NCI-H526 (cell line): Measurements from ENCODE around the gene NOL4L.

ENCODE experiments used
- DNase-seq, 2 experiments: peaks; one replicate each; lab custom pipeline; 2025; lab: John Stamatoyannopoulos, UW

Gene NOL4L, protein sequence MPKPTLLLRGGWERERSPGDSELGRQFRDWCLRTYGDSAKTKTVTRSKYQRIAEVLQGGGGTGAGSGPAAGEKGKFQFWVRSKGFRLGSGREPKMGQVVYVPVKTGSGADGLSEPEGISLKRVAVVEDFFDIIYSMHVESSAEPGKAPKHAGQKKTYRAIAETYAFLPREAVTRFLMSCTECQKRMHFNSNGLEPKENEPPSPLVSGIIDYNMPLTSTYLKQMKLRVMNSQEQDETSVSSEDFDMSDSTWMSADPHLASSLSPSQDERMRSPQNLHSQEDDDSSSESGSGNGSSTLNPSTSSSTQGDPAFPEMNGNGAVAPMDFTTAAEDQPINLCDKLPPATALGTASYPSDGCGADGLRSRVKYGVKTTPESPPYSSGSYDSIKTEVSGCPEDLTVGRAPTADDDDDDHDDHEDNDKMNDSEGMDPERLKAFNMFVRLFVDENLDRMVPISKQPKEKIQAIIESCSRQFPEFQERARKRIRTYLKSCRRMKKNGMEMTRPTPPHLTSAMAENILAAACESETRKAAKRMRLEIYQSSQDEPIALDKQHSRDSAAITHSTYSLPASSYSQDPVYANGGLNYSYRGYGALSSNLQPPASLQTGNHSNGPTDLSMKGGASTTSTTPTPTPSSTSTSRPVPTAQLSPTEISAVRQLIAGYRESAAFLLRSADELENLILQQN

DNA sequence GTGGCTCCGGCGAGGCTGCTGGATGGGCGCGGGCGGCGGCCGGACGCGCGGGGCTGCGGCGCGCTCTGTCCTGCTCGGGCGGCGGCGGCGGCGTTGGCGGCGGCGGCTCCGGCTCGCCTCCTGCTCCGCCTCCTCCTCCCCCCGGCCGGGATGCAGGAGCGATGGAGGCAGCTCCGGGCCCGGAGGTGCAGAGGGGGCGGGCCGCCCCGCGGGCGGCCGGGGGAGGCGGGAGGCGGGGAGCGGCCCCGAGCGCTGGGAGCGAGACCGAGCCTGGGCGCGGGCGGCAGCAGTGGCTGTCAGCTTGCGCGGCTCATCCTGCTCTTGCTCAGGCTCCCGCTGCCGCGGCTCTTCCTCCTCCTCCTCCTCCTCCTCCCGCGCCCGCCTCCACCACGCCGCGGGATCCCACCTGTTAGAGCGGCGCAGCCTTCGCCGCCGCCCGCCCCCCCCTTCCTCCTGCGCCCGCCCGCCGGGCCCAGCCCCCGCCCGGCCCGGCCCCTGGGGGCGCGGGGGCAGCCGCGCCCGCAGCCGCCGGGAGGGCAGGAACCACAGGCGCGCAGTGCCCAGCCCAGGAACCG lies at the start of gene NOL4L:
NOL4L (minus strand) TSS at position 323 of the 575 bp plus-strand sequence. CDS start 443 bp downstream, outside the sequence.
- peak in 1 of 2 experiments; percentile 77 for DNase-seq

DNA sequence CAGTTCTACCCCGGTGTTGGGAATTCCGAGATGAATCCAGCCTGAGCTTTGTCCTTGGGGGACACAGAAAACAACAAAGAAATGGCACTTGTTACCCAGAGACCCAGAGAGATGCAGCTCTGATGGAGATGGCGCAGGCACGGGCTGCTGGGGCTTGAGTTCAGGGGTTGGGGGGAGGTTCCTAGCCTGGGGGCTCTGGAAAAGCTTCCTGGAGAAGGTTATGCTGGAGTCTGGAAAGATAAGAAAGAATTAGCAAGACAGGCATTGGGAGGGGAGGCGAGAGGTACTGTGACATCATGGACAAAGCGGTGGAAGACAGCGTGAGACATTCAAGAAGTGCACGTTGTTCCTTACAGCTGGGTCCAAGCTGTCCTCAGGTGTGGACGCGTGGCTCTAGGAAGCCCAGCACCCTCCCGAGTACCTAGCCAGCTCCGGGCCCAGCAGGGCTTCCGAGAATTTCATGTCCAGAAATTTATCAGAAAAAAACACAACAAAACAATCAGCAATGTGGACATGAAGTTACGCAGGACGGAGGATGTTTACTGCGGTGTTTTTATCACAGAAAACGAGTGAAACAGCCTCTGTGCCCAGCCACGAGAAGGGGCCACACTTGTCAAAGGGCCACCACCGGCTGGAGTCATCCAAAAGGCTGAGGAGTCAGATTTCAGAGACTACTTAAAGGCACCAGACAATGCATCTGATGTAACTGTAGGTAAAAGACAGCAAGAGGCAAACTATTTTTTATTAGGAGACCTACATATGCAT lies 49.1 kb upstream of the NOL4L start:
- no peak for DNase-seq

DNA sequence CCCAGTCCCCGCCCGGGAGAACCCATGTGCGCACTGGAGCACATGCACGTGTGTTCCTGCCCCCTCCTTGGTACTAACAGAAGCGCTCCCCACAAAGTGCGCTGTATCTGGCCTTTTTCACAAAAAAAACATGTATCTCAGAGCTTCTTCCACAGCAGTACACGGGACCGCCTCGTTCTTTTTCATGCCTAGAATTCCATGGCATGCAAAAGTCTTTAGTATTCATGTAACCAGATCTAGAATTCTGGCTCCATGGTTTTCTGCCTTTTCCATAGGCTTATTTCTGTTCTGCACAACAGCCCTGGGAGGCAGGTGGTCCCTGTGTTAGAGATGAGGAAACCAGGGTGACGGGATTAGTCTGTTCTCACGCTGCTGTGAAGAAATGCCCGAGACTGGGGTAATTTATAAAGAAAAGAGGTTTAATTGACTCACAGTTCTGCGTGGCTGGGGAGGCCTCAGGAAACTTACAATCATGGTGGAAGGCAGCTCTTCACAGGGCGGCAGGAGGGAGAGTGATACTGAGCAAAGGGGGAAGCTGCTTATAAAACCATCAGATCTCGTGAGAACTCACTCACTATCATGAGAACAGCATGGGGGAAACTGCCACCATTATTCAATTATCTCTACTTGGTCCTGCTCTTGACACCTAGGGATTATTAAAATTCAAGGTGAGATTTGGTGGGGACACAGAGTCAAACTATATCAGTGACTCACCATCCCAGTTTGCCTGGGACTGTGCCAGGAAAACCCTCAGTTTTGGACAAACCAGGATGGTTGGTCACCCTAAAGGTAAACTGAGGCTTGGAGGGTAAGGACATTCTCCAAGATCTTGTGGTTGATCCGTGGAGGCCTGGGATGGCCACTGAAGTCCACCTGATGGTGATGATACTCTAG lies 47.6 kb upstream of the NOL4L start:
- no peak for DNase-seq

DNA sequence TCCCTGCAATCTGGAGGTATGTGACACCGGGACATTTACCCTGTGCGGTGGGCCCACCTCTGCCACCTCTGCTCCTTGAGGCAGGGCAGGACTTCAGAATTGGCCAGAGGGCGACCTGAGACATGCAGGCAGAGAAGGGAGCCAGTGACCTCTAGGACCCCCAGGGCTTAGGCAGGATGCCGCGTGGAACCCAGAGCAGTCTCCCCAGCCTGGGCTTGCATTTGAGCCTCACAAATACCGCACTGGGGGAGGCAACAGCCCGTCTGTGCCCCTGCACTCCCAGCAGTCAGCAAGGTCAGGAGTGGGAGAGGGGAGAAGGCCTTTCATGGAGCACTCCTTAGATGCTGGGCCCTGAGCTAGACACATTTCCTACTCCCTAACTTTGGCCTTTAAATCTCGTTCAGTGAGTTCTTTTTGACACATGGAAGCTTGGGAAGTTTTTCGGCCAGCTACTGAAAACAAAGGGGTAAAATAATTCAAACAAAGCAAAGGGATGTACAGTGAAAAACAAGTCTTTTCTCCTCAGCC lies 46.9 kb upstream of the NOL4L start:
- DNase-seq: no peak

DNA sequence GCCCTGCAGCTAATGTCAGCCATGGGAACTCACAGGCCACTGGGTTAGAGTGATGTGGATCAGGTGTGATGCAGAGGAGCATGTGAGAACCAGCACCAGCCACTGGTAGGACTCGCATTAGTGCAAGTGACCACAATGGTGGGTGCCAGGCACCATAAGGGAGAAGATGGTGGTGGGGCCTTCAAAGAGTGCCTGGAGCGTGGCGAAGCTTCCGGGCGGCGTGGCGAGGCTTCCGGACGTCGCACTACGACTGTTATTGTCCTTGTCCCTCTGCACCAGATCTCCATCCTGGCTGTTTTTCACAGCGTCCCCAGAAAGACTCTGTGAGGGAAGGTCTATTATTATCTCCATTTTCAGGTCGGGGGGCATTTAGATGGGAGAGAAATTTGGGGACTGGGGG lies 44.7 kb upstream of the NOL4L start:
- DNase-seq: no peak

DNA sequence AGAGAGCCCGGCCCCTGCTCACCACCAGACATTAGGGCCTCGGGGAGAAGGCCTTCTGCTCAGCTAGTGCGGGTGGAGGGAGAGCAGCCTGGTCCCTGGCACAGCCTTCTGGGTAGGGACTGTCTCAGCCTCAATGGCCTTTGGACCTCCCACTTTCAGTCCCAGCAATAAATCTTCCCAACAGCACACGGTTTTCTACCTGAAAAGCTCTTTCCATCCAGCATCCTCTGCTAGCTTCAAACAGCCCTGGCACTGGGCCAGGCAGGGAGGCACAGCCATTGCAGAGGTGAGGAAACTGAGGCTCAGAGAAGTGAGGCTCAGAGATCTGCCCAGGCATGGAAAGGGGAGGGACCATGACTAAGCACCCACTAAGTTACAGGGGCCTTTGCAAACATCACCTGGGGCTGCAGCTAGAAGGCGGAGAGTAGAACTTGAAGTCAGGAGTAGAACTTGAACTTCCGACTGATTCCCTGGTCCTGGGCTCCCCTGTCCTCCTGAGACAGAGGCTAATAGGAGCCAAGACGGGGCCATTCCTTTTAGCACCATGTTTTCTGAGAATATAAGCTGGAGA lies 43.9 kb upstream of the NOL4L start:
- peak in 1 of 2 experiments; percentile 25 for DNase-seq

DNA sequence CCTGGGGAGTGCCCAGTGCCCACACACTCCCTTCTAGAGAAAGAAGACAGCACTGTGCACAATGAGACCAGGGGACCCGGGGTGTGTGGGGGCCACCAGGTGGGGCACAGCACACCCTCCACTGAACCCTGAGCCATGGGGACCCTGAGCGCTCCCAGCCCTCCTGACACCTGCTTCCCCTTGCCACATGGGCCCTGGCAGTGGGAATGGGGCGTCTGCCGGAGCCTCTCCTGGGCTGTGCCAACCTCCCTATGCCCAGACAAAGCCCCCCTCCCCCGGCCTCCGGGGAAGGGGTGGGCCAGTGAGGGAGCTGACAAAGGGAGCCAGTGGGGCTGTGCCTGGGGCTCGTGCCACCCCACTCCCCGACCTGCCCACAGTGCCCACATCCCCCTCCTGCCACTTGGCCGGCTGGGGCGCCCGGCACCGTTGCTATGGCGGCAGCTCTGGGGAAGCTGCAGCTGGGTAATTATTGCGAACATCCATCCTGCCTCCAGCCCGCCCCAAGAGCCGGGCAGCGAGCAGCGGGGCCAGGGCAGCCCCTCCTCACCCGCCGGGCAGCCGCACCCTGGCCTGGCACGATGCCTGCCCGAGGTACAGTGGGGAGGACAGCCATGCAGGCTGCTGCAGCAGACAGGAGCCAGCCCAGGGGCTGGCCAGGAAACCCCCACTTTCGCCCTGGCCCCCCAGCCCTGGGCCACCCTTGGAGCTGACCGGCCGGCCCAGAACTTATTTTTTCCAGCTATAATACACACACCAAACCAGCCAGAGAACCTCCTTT lies 41.9 kb upstream of the NOL4L start:
- DNase-seq: peak; percentile 51 to 82

DNA sequence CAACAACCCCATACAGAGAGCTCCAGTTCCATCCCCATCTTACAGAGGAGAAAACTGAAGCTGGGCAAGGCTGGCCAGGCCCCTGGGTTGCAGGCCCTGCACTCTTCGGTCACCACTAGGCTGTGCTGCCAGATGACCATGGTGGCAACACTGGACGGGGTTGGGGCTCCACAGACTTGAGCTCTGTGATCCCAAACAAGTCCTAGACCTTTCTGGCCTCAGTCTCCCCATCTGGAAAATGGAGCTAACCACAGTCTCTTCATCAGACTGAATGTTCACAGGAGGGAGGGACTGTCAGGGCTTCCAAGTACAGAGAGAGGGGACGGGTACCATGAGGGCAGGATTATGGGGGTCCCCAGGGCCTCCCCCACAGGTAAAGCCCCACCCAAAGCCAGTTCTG lies 41.3 kb upstream of the NOL4L start:
- DNase-seq: no peak

DNA sequence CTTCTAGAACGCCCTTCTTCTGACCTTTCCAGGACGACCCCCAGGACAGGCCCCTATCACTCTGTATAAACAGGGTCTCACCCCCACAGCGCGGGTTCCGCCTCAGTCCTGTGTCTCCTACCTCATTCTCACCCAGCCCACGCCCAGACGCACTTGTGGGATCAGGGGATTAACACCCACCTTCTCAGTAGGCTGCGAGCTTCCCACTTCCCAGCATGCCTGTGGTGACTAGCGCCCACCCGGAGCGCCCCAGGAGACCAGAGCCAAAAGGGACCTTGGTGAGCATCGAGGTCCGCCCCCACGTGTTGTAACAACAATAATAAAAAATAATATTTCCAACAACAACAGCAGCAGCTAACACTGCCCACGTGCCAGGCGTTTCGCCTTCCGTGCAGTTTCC lies 40.9 kb upstream of the NOL4L start:
- no peak for DNase-seq

DNA sequence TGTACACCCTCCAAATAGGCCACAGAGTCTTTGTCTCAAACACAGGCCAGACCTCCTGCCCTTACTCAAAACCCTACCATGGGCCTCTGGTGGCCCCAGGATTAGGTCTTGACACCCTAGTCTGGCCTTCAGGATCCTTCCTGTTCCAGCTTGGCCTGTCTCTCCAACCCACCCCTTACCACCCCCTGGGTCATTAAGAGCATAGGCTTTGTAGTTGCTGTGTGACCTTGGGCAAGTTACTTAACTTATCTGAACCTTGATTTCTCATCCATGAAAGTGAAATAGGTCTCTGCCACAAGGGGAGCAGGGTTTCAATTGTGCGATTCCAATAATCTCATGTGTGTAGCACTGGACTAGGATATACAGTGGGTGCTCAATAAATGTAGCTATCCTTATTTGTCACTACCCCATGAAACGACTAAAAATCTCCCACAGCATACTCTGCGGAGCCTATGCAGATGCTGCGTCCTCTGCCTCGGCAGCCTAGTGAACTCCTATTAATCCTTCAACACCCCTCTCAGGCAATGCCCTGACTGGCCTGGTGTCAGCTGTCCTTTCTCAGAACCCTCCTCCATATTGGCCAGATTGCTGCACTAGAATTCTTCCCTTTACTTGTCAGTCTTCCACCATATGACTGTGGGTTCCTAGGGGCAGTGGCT lies 39.7 kb upstream of the NOL4L start:
- no peak for DNase-seq

DNA sequence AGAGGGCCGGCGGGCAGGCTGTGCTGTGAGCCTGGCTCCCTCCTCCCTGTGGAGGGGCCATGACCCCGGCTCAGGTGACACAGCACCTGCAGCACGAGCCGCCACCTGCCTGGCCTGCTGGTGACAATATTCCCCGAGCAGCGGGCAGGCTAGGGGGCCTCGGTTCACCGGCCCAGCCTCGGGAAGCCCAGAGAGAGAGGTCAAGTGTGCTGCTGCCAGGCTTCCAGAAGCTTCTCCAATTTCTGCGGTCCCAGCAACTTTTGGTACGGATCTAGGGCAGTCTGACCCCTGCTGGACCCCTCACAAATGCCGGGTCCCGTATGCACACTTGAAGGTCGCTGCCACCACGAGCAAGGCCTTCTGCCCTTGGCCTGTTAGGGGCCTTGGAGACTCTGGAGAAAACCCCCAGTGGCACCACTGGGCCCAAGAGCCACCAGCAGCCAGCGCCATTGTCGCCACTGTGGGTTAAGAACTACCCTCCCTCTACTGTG lies 38.6 kb upstream of the NOL4L start:
- peak in 1 of 2 experiments; percentile 30 for DNase-seq

DNA sequence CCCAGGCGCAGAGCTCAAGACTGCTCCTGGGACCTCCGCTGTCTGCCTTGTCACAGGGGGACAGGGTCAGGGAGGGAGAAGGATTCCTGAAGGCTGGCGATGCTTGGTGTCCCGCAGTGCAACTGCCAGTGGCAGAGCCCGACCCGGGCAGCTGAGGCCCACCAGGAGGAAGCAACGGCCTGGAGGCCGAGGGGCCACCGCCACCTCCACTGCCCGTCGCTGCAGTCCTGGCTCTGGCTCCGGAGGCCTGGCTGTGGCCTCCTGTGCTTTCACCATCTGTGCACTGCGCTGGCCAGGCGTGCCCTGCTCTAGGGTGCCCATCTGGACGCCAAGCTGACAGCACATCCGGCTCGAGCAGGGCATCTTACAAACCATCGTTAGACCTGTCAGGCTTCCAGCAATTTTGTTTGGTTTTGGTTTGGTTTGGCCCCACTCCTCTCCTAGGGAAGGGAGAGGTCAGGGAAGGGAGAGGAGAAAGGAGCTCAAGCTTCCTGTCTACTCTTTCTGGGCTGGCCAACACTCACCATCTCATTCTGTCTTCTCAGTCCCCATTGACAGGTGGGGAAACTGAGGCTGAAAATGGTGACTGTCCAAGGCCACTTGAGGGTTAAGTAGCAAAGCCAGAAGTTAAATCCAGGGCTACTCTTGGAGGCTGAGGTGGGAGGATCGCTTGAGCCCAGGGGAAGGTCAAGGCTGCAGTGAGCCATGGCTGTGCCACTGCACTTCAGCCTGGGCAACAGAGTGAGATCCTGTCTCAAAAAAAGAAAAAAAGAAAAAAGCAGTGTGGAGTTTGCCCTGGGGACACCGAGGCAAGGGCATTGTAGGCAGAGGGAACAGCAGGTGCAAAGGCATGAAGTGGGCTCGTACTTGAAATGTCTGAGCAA lies 37.7 kb upstream of the NOL4L start:
- no peak for DNase-seq

DNA sequence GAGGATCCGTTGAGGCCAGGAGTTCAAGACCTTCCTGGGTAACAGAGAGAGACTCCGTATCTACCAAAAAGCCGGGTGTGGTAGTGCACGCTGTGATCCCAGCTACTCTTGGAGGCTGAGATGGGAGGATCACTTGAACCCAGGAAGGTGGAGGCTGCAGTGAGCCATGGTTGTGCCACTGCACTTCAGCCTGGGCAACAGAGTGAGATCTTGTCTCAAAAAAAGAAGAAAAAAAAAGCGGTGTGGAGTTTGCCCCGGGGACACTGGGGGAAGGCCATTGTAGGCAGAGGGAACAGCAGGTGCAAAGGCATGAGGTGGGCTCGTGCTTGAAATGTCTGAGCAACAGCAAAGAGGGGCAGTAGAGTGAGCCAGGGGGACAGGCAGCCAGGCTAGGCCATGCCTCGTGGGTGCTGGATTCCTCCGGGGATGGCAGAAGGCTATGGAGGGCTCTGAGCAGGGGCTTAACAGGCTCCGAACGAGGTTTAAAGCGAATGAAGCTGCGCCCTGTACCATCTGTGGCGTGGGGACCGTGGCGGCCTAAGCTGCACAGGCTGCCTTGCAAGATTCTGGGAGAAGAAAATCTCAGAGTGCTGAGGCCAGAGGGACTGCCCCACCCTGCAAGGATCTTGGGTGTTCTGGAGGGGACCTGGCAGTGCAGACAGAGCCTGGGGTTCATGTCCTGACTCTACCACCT lies 36.9 kb upstream of the NOL4L start:
- no peak for DNase-seq

DNA sequence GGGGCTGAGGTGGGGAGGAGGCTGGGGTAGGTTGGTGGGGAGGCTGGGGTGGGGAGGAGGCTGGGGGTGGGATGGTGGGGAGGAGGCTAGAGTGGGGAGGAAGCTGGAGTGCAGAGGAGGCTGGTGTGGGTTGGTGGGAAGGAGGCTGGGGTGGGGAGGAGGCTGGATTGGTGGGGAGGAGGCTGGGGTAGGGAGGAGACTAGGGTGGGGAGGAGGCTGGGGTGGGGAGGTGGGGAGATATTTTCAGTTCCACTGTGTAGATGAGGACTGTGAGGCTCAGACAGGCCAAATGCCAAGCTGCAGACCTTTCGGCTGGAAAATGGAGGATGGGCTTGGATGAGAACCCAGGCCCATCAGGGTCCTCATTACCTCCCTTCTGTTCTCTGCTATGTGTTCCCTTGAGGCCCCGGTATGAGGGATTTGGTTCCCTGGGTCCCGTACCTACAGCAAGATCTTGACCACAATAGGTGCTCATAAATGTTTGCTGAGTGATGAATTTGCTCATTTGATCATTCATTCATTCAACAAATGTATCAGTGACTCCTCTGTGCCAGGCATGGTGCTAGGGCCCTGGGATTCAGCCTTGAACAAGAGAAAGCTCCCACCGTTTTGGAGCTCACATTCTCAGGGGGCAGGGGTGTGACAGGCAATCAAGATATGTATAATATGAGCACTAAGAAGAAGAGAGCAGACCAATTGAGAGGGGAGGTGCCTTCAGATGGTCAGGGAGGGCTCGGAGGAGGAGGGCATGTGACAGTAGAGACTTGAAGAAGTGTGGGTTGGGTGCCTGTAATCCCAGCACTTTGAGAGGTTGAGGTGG lies 36.1 kb upstream of the NOL4L start:
- peak in 1 of 2 experiments; percentile 43 for DNase-seq

DNA sequence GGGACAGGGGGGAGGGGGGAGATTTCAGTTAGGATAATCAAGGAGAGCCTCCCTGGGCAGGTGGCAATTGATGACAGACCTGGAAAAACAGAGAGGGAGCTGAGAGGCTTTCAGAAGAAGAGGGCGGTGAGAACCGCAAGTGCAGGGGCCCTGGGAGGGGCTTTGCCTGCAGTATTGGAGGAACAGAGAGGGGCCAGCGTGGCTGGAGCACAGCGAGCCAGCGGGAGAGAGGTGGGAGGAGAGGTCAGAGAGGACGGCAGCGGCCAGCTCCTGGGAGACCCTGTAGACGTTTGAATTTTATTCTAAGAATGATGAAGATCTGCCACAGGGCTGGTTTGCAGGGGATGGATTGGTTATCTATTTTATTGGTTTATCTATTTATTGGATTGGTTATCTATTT lies 34.5 kb upstream of the NOL4L start:
- DNase-seq: no peak

DNA sequence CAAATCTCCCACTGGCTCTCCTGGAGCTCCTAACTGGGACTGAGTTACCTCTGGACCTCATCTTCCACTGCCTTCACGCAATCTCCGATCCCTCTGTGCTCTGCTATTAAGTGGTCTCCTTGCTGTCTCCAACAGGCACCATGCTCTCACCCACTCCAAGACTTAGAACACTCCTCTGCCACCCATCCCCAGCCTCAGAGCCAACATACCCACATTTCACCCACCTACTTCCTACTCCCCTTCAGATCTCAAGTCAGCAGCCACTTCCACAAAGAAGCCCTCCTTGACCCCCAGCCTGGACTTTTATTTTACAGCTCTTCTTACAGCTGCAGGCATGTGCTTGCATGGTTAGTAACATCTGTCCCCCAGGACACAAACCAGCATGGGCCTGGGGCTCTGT lies 29.6 kb upstream of the NOL4L start:
- DNase-seq: no peak

DNA sequence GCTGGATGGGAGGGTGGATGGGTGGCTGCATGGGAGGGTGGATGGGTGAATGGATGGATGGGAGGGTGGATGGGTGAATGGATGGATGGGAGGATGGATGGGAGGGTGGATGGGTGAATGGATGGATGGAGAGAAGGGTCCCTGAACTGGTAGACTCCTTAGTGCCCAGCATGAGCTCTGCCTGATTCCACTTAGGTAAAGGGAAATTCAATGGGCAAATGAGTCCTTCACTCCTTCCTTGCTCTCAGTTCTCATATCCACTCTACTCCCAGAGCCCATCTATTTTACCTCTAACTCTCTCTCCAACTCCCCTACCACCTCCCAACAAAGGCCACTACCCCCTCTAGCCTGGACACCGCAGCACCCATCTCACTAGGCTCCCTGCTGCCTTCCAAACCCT lies 29.2 kb upstream of the NOL4L start:
- no peak for DNase-seq
